Small intestine (tissue), 7 donors: ENCODE measurements around the gene HYAL4. TPM values are rescaled to one million over a fixed set of nuclear protein-coding genes. Genes with fewer than 3 reads are reported as not detected.
"Not testable (repeated sequence)": the region's sequence is repeated elsewhere in the genome, so short reads cannot be mapped to it uniquely, and the experiment has no call there.

Experiments used
- DNase-seq, 2 donors: peaks; one replicate each; pipeline versions ENCODE4 v3.0.0 to v3.0.0-alpha.2; 2013
- FAIRE-seq: peaks from 2 replicates; lab custom pipeline; 2012; peaks lifted over from hg19 to GRCh38; lab: Jason Lieb, UNC
- H3K27ac ChIP-seq, 3 donors: one replicate each; pipeline ENCODE4 v1.5.1; 2013; ENCODE audit warnings: low read length in 2 of 3, mild to moderate bottlenecking in 2 of 3, control low read depth in 1 of 3, inconsistent platforms in 1 of 3, low read depth in 1 of 3, moderate library complexity in 1 of 3
- H3K27me3 ChIP-seq, 3 donors: one replicate each; pipeline ENCODE4 v1.6.1; 2013; ENCODE audit warnings: low read length in 3 of 3, inconsistent platforms in 1 of 3; ENCODE audit not compliant: control insufficient read depth in 3 of 3, insufficient read depth in 3 of 3
- H3K36me3 ChIP-seq, 3 donors: one replicate each; pipeline ENCODE4 v1.6.1; 2013; ENCODE audit warnings: low read length in 3 of 3, inconsistent platforms in 1 of 3, low read depth in 1 of 3, mild to moderate bottlenecking in 1 of 3, moderate library complexity in 1 of 3; ENCODE audit not compliant: control insufficient read depth in 3 of 3, insufficient read depth in 2 of 3
- H3K4me1 ChIP-seq, 3 donors: one replicate each; pipeline ENCODE4 v1.6.1; 2013; ENCODE audit warnings: low read length in 2 of 3, inconsistent platforms in 1 of 3, low read depth in 1 of 3, mild to moderate bottlenecking in 1 of 3, moderate library complexity in 1 of 3; ENCODE audit not compliant: control insufficient read depth in 3 of 3, insufficient read depth in 2 of 3
- H3K4me3 ChIP-seq, 3 donors: one replicate each; pipeline ENCODE4 v1.5.1; 2013; ENCODE audit warnings: low read length in 3 of 3, control low read depth in 1 of 3, inconsistent platforms in 1 of 3, low read depth in 1 of 3, mild to moderate bottlenecking in 1 of 3, moderate library complexity in 1 of 3
- H3K9me3 ChIP-seq, 2 donors: one replicate each; pipeline ENCODE4 v1.6.1; 2013; ENCODE audit warnings: low read depth in 1 of 2, low read length in 1 of 2; ENCODE audit not compliant: control insufficient read depth in 2 of 2, insufficient read depth in 1 of 2
- WGBS, 3 donors: extraction: QIAGEN DNeasy Blood & Tissue Kit; methylation state at CpG; one replicate each; pipeline ENCODE4 v1.1.7; 2013; 5-methylcytosine and 5-hydroxymethylcytosine counted together
- polyA plus RNA-seq, 4 donors: library from polyadenylated mRNA; stranded (reverse) in 3 of 4; unstranded in 1 of 4; fragments of 200-250 nt in 3 of 4; fragments of 120-200 nt in 1 of 4; gene quantifications; one replicate each; pipeline versions ENCODE4 v1.2.1 to v1.2.3, GENCODE V29; 2013
- donor health status: healthy with polysubstance abuse.
- donor health status: control.
- donor health status: control.
- donor health status: Bipolar disorder and iron deficiency.
- donor health status: healthy.

The HYAL4 gene
- polyA plus RNA-seq, 4 donors: 0.01 TPM; not detected in 3

GRCh38 chr7:123828805-123829204 is 16.2 kb upstream of the HYAL4 start:
- no peaks in the 10 kb centered on the region for H3K36me3 ChIP-seq
- no peak overlapping the region for H3K27ac ChIP-seq
- no peaks in the 10 kb centered on the region for H3K4me1 ChIP-seq
- 61 to 78% (median 69%) methylated on average over 2 of the region's 2 CpGs for WGBS, 3 donors
- no peak for DNase-seq
- no peak for FAIRE-seq
- no peak overlapping the region for H3K4me3 ChIP-seq
- no peaks in the 10 kb centered on the region for H3K9me3 ChIP-seq
- no peaks in the 10 kb centered on the region for H3K27me3 ChIP-seq

GRCh38 chr7:123836656-123837055 is 8.3 kb upstream of the HYAL4 start:
- WGBS, 3 donors: 82 to 91% (median 83%) methylated on average over 4 of the region's 4 CpGs

GRCh38 chr7:123839106-123839505 is 5.9 kb upstream of the HYAL4 start:
- not testable (repeated sequence) for H3K9me3 ChIP-seq, H3K36me3 ChIP-seq, H3K4me1 ChIP-seq, H3K27ac ChIP-seq, DNase-seq, FAIRE-seq, H3K27me3 ChIP-seq, H3K4me3 ChIP-seq
- WGBS, 3 donors: 93 to 98% (median 94%) methylated on average over 2 of the region's 2 CpGs

More at GRCh38 chr7:123836656-123837055, 8.3 kb upstream of the HYAL4 start:
- no peak for DNase-seq
- no peak overlapping the region for H3K27ac ChIP-seq
- FAIRE-seq: no peak
- no peak overlapping the region for H3K4me3 ChIP-seq
- no peaks in the 10 kb centered on the region for H3K4me1 ChIP-seq
- no peaks in the 10 kb centered on the region for H3K9me3 ChIP-seq
- no peaks in the 10 kb centered on the region for H3K36me3 ChIP-seq
- no peaks in the 10 kb centered on the region for H3K27me3 ChIP-seq

DNA sequence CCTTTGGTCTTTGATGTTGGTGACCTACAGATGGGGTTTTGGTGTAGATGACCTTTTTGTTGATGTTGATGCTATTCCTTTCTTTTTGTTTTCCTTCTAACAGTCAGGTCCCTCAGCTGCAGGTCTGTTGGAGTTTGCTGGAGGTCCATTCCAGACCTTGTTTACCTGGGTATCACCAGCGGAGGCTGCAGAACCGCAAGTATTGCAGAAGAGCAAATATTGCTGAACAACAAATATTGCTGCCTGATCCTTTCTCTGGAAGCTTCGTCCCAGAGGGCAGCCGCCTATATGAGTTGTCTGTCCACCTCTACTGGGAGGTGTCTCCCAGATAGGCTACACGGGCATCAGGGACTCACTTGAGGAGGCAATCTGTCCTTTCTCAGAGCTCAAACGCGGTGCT is 827 bp upstream of the HYAL4 start:
- not testable (repeated sequence) for DNase-seq, H3K4me1 ChIP-seq, H3K9me3 ChIP-seq, H3K27ac ChIP-seq, H3K27me3 ChIP-seq, FAIRE-seq, H3K36me3 ChIP-seq, H3K4me3 ChIP-seq
- 89 to 93% (median 91%) methylated on average over 7 of the region's 7 CpGs for WGBS, 3 donors

DNA sequence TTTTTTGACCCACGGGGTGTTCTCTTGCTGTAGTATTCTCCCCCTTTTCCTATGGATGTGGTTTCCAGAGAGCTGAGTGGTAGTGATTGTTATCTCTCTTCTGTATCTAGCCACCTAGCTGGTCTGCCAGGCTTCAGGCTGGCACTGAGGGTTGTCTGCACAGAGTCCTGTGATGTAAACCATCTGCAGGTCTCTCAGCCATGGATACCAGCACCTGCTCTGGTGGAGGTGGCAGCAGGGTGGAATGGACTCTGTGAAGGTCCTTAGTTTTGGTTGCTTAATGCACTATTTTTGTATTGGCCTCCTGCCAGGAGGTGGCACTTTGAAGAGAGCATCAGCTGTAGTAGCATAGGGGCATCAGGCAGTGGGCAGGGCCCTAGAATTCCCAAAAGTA is 851 bp downstream of the HYAL4 start:
- Histone ChIP-seq H3K9me3 (no peaks in the 10 kb centered on the region), H3K4me1 (no peaks in the 10 kb centered on the region), H3K36me3 (no peaks in the 10 kb centered on the region), H3K27ac (no peak overlapping the region), H3K27me3 (no peaks in the 10 kb centered on the region), H3K4me3 (no peak overlapping the region)
- 68 to 89% (median 74%) methylated on average over 1 of the region's 1 CpG for WGBS, 3 donors
- no peak for FAIRE-seq
- no peak for DNase-seq

DNA sequence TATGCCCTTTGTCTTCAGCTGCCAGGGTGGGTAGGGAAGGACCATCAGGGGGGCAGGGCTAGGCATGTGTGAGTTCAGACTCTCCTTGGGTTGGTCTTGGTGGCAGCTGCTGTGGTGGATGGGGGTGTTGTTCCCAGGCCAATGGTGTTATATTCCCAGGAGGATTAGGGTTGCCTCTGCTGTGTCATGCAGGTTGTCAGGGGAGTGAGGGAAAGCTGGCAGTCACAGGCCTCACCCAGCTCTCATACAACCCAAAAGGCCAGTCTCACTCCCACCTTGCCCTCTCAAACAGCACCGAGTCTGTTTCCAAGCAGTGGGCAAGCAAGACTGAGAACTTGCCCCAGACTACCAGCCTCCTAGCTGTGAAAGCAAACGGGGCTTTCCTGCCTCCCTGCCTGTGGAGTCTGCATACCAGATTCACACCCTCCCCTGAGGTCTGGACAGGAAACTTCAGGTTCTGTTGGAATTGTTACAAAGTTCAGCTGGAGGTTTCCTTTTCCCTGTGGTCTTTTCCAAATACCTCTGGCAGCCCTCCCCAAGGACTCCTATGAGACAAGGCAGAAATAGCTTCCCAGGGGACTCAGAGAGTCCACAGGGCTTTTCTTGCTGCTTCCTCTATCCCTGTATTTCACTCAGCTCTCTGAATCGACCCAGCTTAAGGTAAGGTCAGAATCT is 1.4 kb downstream of the HYAL4 start:
- Histone ChIP-seq H3K27me3 (no peaks in the 10 kb centered on the region), H3K9me3 (no peaks in the 10 kb centered on the region), H3K36me3 (no peaks in the 10 kb centered on the region), H3K4me1 (no peaks in the 10 kb centered on the region), H3K4me3 (no peak overlapping the region), H3K27ac (no peak overlapping the region)
- no peak for FAIRE-seq
- WGBS, 3 donors: 40 to 57% (median 41%) methylated on average over 3 of the region's 3 CpGs
- no peak for DNase-seq

- no peaks in the 10 kb centered on the region for H3K36me3 ChIP-seq
- no peak for FAIRE-seq
- no peaks in the 10 kb centered on the region for H3K9me3 ChIP-seq
- 84 to 94% (median 88%) methylated on average over 1 of the region's 1 CpG for WGBS, 3 donors
- H3K4me1 ChIP-seq: no peaks in the 10 kb centered on the region
- H3K4me3 ChIP-seq: no peak overlapping the region
- H3K27me3 ChIP-seq: no peaks in the 10 kb centered on the region
- DNase-seq: no peak
- H3K27ac ChIP-seq: no peak overlapping the region
Measured at GRCh38 chr7:123847868-123848267, 2.9 kb downstream of the HYAL4 start.

- no peak overlapping the region for H3K4me3 ChIP-seq
- no peaks in the 10 kb centered on the region for H3K4me1 ChIP-seq
- no peak for FAIRE-seq
- H3K9me3 ChIP-seq: no peaks in the 10 kb centered on the region
- H3K36me3 ChIP-seq: no peaks in the 10 kb centered on the region
- H3K27ac ChIP-seq: no peak overlapping the region
- H3K27me3 ChIP-seq: no peaks in the 10 kb centered on the region
- no peak for DNase-seq
- WGBS, 3 donors: 65 to 84% (median 75%) methylated on average over 1 of the region's 1 CpG
Measured at GRCh38 chr7:123849855-123850254, 4.9 kb downstream of the HYAL4 start.

- WGBS, 3 donors: 93% methylated on average over 5 of the region's 5 CpGs
- not testable (repeated sequence) for H3K9me3 ChIP-seq, H3K4me1 ChIP-seq, H3K27ac ChIP-seq, DNase-seq, H3K27me3 ChIP-seq, FAIRE-seq, H3K4me3 ChIP-seq, H3K36me3 ChIP-seq
Measured at GRCh38 chr7:123851404-123851803, 6.4 kb downstream of the HYAL4 start.
